ENCODE data around the gene RASGRP1. TPM values are rescaled to one million over a fixed set of nuclear protein-coding genes. Genes with fewer than 3 reads are reported as not detected.

RASGRP1 gene
- total RNA-seq, 2 experiments from 2014 or later: 66.6 to 69.7 TPM

- Histone ChIP-seq H3K27me3 (ENCODE audit: control insufficient read depth in 1 of 2, insufficient read depth in 2 of 2, low read length in 2 of 2) (no peaks in the 10 kb centered on the region), H3K9me3 (ENCODE audit: control insufficient read depth in 1 of 2, insufficient read depth in 1 of 2, low read length in 2 of 2) (no peaks in the 10 kb centered on the region), H3K4me1 (ENCODE audit: insufficient read depth, low read length) (peaks cover 37% of the 10 kb centered on the region), H3K27ac (ENCODE audit: low read depth in 1 of 2, low read length in 2 of 2) (peak overlapping the region; percentile 37 to 72), H3K36me3 (ENCODE audit: insufficient read depth, low read length) (no peaks in the 10 kb centered on the region), H3K4me3 (ENCODE audit: low read length) (no peak overlapping the region)
- Mint-ChIP-seq H3K4me1 (ENCODE audit: low read depth) (peaks cover 53% of the 10 kb centered on the region), H3K27ac (peak overlapping the region; percentile 70), H3K36me3 (ENCODE audit: low read depth) (no peaks in the 10 kb centered on the region), H3K27me3 (no peaks in the 10 kb centered on the region), H3K9me3 (no peaks in the 10 kb centered on the region), H3K4me3 (peak overlapping the region; percentile 74)
- CTCF ChIA-PET: interaction anchor here (0.9 to 1.6 kb wide), 4 partner anchors 20 to 80 kb away, joined by 3 to 4 read pairs (median 4); partner anchors contain the start of gene RASGRP1
- ATAC-seq (ENCODE audit: poor library complexity): peak; percentile 25
- POLR2A ChIA-PET: interaction anchor here (0.6 to 2.6 kb wide), 11 partner anchors 12 to 62 kb away, joined by 3 to 36 read pairs (median 4); partner anchors contain the start of gene RASGRP1
- DNase-seq: peak in 5 of 14 experiments; percentile 5 to 73 (median 33)
- TF ChIP-seq, protein P1, sequence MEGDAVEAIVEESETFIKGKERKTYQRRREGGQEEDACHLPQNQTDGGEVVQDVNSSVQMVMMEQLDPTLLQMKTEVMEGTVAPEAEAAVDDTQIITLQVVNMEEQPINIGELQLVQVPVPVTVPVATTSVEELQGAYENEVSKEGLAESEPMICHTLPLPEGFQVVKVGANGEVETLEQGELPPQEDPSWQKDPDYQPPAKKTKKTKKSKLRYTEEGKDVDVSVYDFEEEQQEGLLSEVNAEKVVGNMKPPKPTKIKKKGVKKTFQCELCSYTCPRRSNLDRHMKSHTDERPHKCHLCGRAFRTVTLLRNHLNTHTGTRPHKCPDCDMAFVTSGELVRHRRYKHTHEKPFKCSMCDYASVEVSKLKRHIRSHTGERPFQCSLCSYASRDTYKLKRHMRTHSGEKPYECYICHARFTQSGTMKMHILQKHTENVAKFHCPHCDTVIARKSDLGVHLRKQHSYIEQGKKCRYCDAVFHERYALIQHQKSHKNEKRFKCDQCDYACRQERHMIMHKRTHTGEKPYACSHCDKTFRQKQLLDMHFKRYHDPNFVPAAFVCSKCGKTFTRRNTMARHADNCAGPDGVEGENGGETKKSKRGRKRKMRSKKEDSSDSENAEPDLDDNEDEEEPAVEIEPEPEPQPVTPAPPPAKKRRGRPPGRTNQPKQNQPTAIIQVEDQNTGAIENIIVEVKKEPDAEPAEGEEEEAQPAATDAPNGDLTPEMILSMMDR (IDR thresholded peaks at IDR 0.05): no peak
- intact Hi-C loops (cut with DNase I, micrococcal nuclease): loop anchor here in 1 of 2 experiments (1.0 to 5.0 kb wide), 2 partner anchors 61 to 75 kb away; no protein-coding TSS in a partner anchor
Measured at GRCh38 chr15:38611228-38611627, 46.6 kb upstream of the RASGRP1 start.

- POLR2A ChIA-PET: interaction anchor here (0.6 to 2.6 kb wide), 8 partner anchors 12 to 50 kb away, joined by 3 to 36 read pairs (median 6); partner anchors contain the start of gene RASGRP1
- Mint-ChIP-seq H3K36me3 (ENCODE audit: low read depth) (no peaks in the 10 kb centered on the region), H3K9me3 (no peaks in the 10 kb centered on the region), H3K4me1 (ENCODE audit: low read depth) (peaks cover 53% of the 10 kb centered on the region), H3K4me3 (peak overlapping the region; percentile 1), H3K27ac (peak overlapping the region; percentile 70), H3K27me3 (no peaks in the 10 kb centered on the region)
- Histone ChIP-seq H3K27me3 (ENCODE audit: control insufficient read depth in 1 of 2, insufficient read depth in 2 of 2, low read length in 2 of 2) (no peaks in the 10 kb centered on the region), H3K4me3 (ENCODE audit: low read length) (no peak overlapping the region), H3K36me3 (ENCODE audit: insufficient read depth, low read length) (no peaks in the 10 kb centered on the region), H3K9me3 (ENCODE audit: control insufficient read depth in 1 of 2, insufficient read depth in 1 of 2, low read length in 2 of 2) (no peaks in the 10 kb centered on the region), H3K27ac (ENCODE audit: low read depth in 1 of 2, low read length in 2 of 2) (peak overlapping the region in 1 of 2 donors; percentile 72), H3K4me1 (ENCODE audit: insufficient read depth, low read length) (peaks cover 37% of the 10 kb centered on the region)
- DNase-seq (peak in 5 of 14 experiments; percentile 6 to 59 (median 39)), ATAC-seq (ENCODE audit: poor library complexity) (peak; percentile 89)
- TF ChIP-seq, protein P1 (IDR thresholded peaks at IDR 0.05): no peak
- intact Hi-C loops (cut with DNase I, micrococcal nuclease): loop anchor here in 1 of 2 experiments (1.0 to 5.0 kb wide), 4 partner anchors 41 to 76 kb away; partner anchors contain the start of gene RASGRP1
- CTCF ChIA-PET: interaction anchor here (1.4 to 1.6 kb wide), 3 partner anchors 21 to 80 kb away, joined by 3 to 4 read pairs (median 4); partner anchors contain the start of gene RASGRP1
Measured at GRCh38 chr15:38610748-38611147, 46.1 kb upstream of the RASGRP1 start.

DNA sequence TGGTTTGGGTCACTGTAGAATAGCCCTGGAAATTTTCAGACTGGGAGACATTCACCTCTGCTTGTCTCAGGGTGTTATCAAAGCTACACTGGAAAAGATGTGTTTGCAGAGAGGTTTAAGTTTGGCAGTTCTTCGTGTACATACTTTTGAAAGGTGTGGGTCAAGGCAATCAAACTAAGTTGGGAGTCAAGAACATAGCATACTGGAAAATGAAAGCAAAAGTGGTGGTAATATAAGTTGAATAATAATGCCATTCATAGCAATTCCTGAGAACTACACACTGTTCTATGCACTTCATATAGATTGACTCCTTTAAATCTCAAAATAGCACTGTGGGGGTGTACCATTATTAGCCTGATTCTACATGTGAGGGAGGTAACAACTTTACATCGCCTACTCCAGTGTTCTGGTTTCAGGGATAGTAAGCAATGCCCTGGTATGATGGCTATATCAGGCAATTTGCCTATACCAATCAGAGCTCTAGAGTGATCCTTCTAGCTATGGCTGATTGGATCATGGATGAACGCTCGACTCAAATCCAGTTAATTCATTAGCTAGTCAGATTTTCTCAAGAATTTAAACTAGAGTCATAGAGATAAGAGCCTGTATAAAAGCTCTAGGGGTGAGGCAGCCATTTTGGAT is 44.6 kb upstream of the RASGRP1 start:
- H3K4me3 ChIP-seq (ENCODE audit: low read length): no peak overlapping the region
- ChIA-PET CTCF (interaction anchor here (0.8 to 1.5 kb wide), 3 partner anchors 44 to 74 kb away, joined by 3 to 5 read pairs (median 3); partner anchors contain the start of gene RASGRP1), POLR2A (interaction anchor here (1.0 to 1.2 kb wide), 2 partner anchors 42 to 46 kb away, joined by 4 to 5 read pairs; no protein-coding TSS in a partner anchor)
- no peaks in the 10 kb centered on the region for H3K27me3 ChIP-seq (ENCODE audit: control insufficient read depth in 1 of 2, insufficient read depth in 2 of 2, low read length in 2 of 2)
- Mint-ChIP-seq H3K36me3 (ENCODE audit: low read depth) (no peaks in the 10 kb centered on the region), H3K9me3 (no peaks in the 10 kb centered on the region), H3K4me1 (ENCODE audit: low read depth) (peaks cover 53% of the 10 kb centered on the region), H3K4me3 (no peak overlapping the region), H3K27ac (peak overlapping the region; percentile 70), H3K27me3 (no peaks in the 10 kb centered on the region)
- H3K27ac ChIP-seq (ENCODE audit: low read depth in 1 of 2, low read length in 2 of 2): no peak overlapping the region
- intact Hi-C loops (cut with DNase I, micrococcal nuclease): loop anchor here in 1 of 2 experiments (5.0 kb wide), 2 partner anchors 37 to 38 kb away; no protein-coding TSS in a partner anchor
- H3K9me3 ChIP-seq (ENCODE audit: control insufficient read depth in 1 of 2, insufficient read depth in 1 of 2, low read length in 2 of 2): no peaks in the 10 kb centered on the region
- peaks cover 37% of the 10 kb centered on the region for H3K4me1 ChIP-seq (ENCODE audit: insufficient read depth, low read length)
- H3K36me3 ChIP-seq (ENCODE audit: insufficient read depth, low read length): no peaks in the 10 kb centered on the region
- TF ChIP-seq, protein P1 (IDR thresholded peaks at IDR 0.05): no peak
- ATAC-seq (ENCODE audit: poor library complexity) (no peak), DNase-seq (peak in 1 of 14 experiments; percentile 22)
